Measurements from ENCODE around the gene NCKAP5. TPM values are rescaled to one million over a fixed set of nuclear protein-coding genes. Genes with fewer than 3 reads are reported as not detected.

NCKAP5 gene
- total and polyA plus RNA-seq, 2 experiments from 2014 or later, result 0.65 to 0.86 TPM

DNA sequence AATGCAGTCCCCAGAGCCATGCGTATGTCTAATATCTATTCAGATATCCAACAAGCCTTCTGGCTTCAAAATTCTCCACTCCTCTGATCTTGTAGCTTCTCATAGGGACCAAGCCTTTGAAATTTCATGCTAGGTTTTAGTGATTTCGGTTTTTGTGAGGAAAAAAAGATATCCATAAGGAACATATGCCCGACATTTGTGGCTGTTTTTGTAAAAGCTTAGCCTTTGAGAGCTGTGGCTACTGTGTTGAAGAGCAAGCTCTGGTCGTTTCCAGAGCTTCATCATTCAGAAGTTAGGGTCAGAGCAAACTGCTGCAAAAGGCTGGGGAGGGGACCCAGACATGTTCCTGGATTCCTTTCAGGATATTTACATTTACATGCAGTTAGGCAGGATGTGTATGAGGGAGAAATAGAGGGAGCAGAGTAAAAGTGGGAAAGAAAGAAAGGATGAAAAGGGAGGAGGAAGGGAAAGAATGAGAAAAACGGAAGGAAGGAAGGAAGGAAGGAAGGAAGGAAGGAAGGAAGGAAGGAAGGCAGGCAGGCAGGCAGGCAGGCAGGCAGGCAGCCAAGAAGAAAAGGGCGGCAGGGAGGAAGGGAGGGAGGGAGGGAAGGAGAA is 70.2 kb downstream of the NCKAP5 start:
- Histone ChIP-seq H2AFZ (no peak overlapping the region), H3K4me3 (no peak overlapping the region), H3K36me3 (ENCODE audit: low read depth) (no peaks in the 10 kb centered on the region), H3K9ac (no peak overlapping the region), H3K9me2 (ENCODE audit: insufficient read depth) (no peaks in the 10 kb centered on the region), H3K4me2 (ENCODE audit: unreplicated experiment) (no peak overlapping the region), H3K79me2 (ENCODE audit: insufficient read depth) (no peaks in the 10 kb centered on the region), H3K4me1 (ENCODE audit: insufficient read depth) (no peaks in the 10 kb centered on the region), H4K20me1 (ENCODE audit: insufficient read depth) (no peaks in the 10 kb centered on the region), H3K9me3 (ENCODE audit: low read depth) (no peaks in the 10 kb centered on the region), H3K27me3 (replicated peaks; ENCODE audit: insufficient read depth) (no peaks in the 10 kb centered on the region), H3K27ac (no peak overlapping the region), H3F3A (ENCODE audit: insufficient read depth) (no peaks in the 10 kb centered on the region)
- no peak for DNase-seq
- WGBS, 2 experiments (ENCODE audit: low coverage in 1 of 2, low lambda C conversion rate in 2 of 2, missing lambda C conversion rate in 2 of 2), result 39 to 49% methylated on average over 4 to 6 of the region's 6 CpGs
- in situ Hi-C loops (cut with MboI), result no loop called here
- TF ChIP-seq EZH2phosphoT487 (IDR thresholded peaks at IDR 0.05; ENCODE audit: insufficient read depth, low read depth), result no peak
- no peak for TF ChIP-seq EZH2 (IDR thresholded peaks at IDR 0.05; ENCODE audit: insufficient read depth, poor library complexity, severe bottlenecking)

DNA sequence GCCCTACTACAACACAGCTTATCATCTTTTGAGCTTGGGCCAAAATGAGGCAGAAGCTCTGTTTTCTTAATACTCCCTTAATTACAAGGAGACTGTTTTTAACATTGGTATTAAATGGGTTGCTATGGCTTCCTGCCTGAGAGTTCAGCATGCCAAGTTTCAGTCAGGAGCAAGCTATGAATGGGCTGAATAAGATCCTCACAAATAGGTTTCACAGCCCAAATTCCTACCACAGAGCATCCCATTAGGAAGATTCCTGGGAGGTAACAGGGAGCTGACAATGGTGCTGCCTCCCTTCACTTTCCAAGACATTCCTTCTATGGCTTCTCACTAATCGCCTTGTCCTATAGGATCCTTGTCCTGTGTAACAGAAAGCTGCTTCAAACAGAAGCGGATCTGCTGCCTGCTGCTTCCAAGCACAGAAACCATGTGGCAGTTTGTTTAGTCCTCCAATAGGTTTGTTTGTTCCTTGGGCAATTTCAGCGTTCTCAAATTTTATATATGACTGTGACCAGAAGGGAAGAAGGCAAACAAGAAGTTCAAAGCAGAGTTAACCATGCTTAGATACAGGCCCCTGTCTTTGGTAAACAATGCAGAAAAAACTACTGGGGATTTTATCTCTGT is 70.9 kb downstream of the NCKAP5 start:
- H3K4me2 ChIP-seq (ENCODE audit: unreplicated experiment), result no peak overlapping the region
- H3K4me3 ChIP-seq, result no peak overlapping the region
- no peaks in the 10 kb centered on the region for H4K20me1 ChIP-seq (ENCODE audit: insufficient read depth)
- H3K36me3 ChIP-seq (ENCODE audit: low read depth), result no peaks in the 10 kb centered on the region
- H3K27me3 ChIP-seq (replicated peaks; ENCODE audit: insufficient read depth), result no peaks in the 10 kb centered on the region
- no peak overlapping the region for H2AFZ ChIP-seq
- no peaks in the 10 kb centered on the region for H3K4me1 ChIP-seq (ENCODE audit: insufficient read depth)
- H3F3A ChIP-seq (ENCODE audit: insufficient read depth), result no peaks in the 10 kb centered on the region
- no peak overlapping the region for H3K27ac ChIP-seq
- peak; percentile 18 for DNase-seq
- in situ Hi-C loops (cut with MboI), result no loop called here
- no peaks in the 10 kb centered on the region for H3K9me3 ChIP-seq (ENCODE audit: low read depth)
- TF ChIP-seq EZH2phosphoT487 (IDR thresholded peaks at IDR 0.05; ENCODE audit: insufficient read depth, low read depth) (no peak), EZH2 (IDR thresholded peaks at IDR 0.05; ENCODE audit: insufficient read depth, poor library complexity, severe bottlenecking) (no peak)
- 59 to 61% methylated on average over 3 of the region's 3 CpGs for WGBS, 2 experiments (ENCODE audit: low coverage in 1 of 2, low lambda C conversion rate in 2 of 2, missing lambda C conversion rate in 2 of 2)
- H3K79me2 ChIP-seq (ENCODE audit: insufficient read depth), result no peaks in the 10 kb centered on the region
- no peak overlapping the region for H3K9ac ChIP-seq
- no peaks in the 10 kb centered on the region for H3K9me2 ChIP-seq (ENCODE audit: insufficient read depth)

DNA sequence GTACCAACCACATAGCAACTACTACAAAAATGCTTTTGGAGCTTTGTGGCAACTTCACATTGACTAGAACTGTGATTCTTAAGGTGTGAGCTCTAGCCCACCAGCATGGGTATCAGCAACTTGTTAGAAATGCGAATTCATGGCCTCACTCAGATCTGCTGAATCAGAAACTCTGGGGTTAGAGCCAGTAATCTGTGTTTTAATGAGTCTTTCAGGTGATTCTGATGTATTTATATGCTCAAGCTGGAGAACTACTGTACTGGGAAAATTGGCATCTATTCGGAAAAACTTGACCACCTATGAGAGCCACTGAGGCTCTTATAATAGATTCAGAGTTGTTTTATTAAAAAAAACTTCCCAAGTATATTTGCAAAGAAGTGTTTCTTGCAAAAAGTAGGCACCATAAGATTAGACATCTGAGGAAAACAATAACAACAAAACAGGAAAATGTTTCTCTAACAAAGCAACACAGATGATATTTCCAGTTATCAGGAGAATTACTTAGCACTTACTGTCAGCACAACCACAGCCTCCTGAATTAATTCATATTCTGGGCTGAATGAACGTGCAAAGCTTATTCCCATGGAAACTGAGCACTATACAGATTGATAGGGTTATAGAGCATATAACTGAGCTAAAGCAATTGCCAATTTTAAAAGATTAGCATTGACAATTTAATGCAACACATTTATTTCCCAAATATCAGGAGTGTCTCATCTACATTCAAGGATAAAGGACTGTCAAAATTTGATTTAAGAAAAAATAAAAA is 71.6 kb downstream of the NCKAP5 start:
- Histone ChIP-seq H3K27ac (no peak overlapping the region), H3F3A (ENCODE audit: insufficient read depth) (no peaks in the 10 kb centered on the region), H3K36me3 (ENCODE audit: low read depth) (no peaks in the 10 kb centered on the region), H3K4me1 (ENCODE audit: insufficient read depth) (no peaks in the 10 kb centered on the region), H3K9me3 (ENCODE audit: low read depth) (no peaks in the 10 kb centered on the region), H2AFZ (no peak overlapping the region), H3K27me3 (replicated peaks; ENCODE audit: insufficient read depth) (no peaks in the 10 kb centered on the region), H3K9me2 (ENCODE audit: insufficient read depth) (no peaks in the 10 kb centered on the region), H3K79me2 (ENCODE audit: insufficient read depth) (no peaks in the 10 kb centered on the region), H3K9ac (no peak overlapping the region), H3K4me2 (ENCODE audit: unreplicated experiment) (no peak overlapping the region), H4K20me1 (ENCODE audit: insufficient read depth) (no peaks in the 10 kb centered on the region), H3K4me3 (no peak overlapping the region)
- 39 to 41% methylated on average over 3 of the region's 3 CpGs for WGBS, 2 experiments (ENCODE audit: low coverage in 1 of 2, low lambda C conversion rate in 2 of 2, missing lambda C conversion rate in 2 of 2)
- in situ Hi-C loops (cut with MboI), result no loop called here
- TF ChIP-seq EZH2phosphoT487 (IDR thresholded peaks at IDR 0.05; ENCODE audit: insufficient read depth, low read depth) (no peak), EZH2 (IDR thresholded peaks at IDR 0.05; ENCODE audit: insufficient read depth, poor library complexity, severe bottlenecking) (no peak)
- no peak for DNase-seq

DNA sequence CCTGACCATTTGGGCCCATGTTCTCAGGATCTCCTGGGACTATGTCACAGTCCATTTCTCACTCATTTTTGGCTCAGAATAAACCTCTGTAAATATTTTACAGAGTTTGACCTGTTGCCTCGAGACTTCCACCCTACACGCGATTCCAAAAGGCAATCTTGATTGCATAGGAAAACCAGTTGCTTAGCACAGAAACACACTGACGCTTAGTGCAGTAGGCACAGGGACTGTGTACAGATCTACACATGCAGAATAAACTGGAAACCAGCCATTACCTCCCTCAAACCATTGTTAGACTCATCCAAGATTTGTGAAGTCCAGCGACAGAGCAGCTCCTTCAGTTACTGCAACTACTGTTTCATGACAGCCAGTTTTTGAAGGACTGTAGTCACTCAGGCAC is 73.0 kb downstream of the NCKAP5 start:
- no peaks in the 10 kb centered on the region for H3F3A ChIP-seq (ENCODE audit: insufficient read depth)
- H4K20me1 ChIP-seq (ENCODE audit: insufficient read depth), result no peaks in the 10 kb centered on the region
- DNase-seq, result no peak
- no peaks in the 10 kb centered on the region for H3K27me3 ChIP-seq (replicated peaks; ENCODE audit: insufficient read depth)
- TF ChIP-seq EZH2 (IDR thresholded peaks at IDR 0.05; ENCODE audit: insufficient read depth, poor library complexity, severe bottlenecking) (no peak), EZH2phosphoT487 (IDR thresholded peaks at IDR 0.05; ENCODE audit: insufficient read depth, low read depth) (no peak)
- no peaks in the 10 kb centered on the region for H3K79me2 ChIP-seq (ENCODE audit: insufficient read depth)
- no peaks in the 10 kb centered on the region for H3K4me1 ChIP-seq (ENCODE audit: insufficient read depth)
- H3K36me3 ChIP-seq (ENCODE audit: low read depth), result no peaks in the 10 kb centered on the region
- no peaks in the 10 kb centered on the region for H3K9me2 ChIP-seq (ENCODE audit: insufficient read depth)
- 80 to 83% methylated on average over 5 of the region's 5 CpGs for WGBS, 2 experiments (ENCODE audit: low coverage in 1 of 2, low lambda C conversion rate in 2 of 2, missing lambda C conversion rate in 2 of 2)
- no peaks in the 10 kb centered on the region for H3K9me3 ChIP-seq (ENCODE audit: low read depth)
- H2AFZ ChIP-seq, result no peak overlapping the region
- no peak overlapping the region for H3K4me3 ChIP-seq
- in situ Hi-C loops (cut with MboI), result no loop called here
- H3K4me2 ChIP-seq (ENCODE audit: unreplicated experiment), result no peak overlapping the region
- no peak overlapping the region for H3K9ac ChIP-seq
- no peak overlapping the region for H3K27ac ChIP-seq

Data from GM23248 (cell line).